ENCODE results near the gene ARHGEF6.

The ARHGEF6 gene

GRCh38 chrX:136623396-136623795, 157.3 kb downstream of the ARHGEF6 start:
- Histone ChIP-seq H2BK15ac (ENCODE audit: low read depth, poor library complexity, severe bottlenecking) (no peak overlapping the region), H3K4me3 (ENCODE audit: insufficient read depth in 1 of 2, low read depth in 1 of 2, low read length in 2 of 2) (no peak overlapping the region), H3K36me3 (ENCODE audit: control insufficient read depth in 1 of 2, insufficient read depth in 2 of 2, low read depth in 1 of 2, low read length in 2 of 2) (no peaks in the 10 kb centered on the region), H2BK12ac (ENCODE audit: low read length in 2 of 2) (no peak overlapping the region), H3K23ac (ENCODE audit: low read length in 2 of 2) (no peak overlapping the region), H3K14ac (ENCODE audit: low read length in 2 of 2) (no peak overlapping the region), H2AFZ (ENCODE audit: low read depth, low read length) (no peak overlapping the region), H3K9ac (ENCODE audit: low read length) (no peak overlapping the region), H2AK5ac (ENCODE audit: low read length, severe bottlenecking) (no peak overlapping the region), H3K79me1 (replicated peaks; ENCODE audit: low read length, poor library complexity, severe bottlenecking) (no peaks in the 10 kb centered on the region), H2BK120ac (ENCODE audit: low read depth, low read length) (no peak overlapping the region), H3K27me3 (ENCODE audit: control insufficient read depth in 1 of 2, insufficient read depth in 1 of 2, low read length in 2 of 2) (peaks cover 0 to 14% of the 10 kb centered on the region in 2 experiments), H3K9me3 (ENCODE audit: control insufficient read depth, low read length) (no peaks in the 10 kb centered on the region), H4K8ac (ENCODE audit: low read length) (no peak overlapping the region), H3K4ac (ENCODE audit: low read depth in 1 of 2, low read length in 2 of 2) (no peak overlapping the region), H4K91ac (ENCODE audit: low read length) (no peak overlapping the region), H3K27ac (ENCODE audit: low read length, poor library complexity, severe bottlenecking) (no peak overlapping the region), H3K18ac (ENCODE audit: low read depth in 1 of 2, low read length in 2 of 2) (no peak overlapping the region), H2BK5ac (ENCODE audit: low read depth, low read length, poor library complexity, severe bottlenecking) (no peak overlapping the region), H3K4me2 (ENCODE audit: low read length, poor library complexity, severe bottlenecking) (no peak overlapping the region), H3K4me1 (ENCODE audit: control insufficient read depth, insufficient read depth, low read depth, low read length) (no peaks in the 10 kb centered on the region)
- no CpG with 5 or more reads among the region's 1 CpG for WGBS
- no peak for DNase-seq

- H2BK15ac ChIP-seq (ENCODE audit: low read depth, poor library complexity, severe bottlenecking), result no peak overlapping the region
- no peak overlapping the region for H3K27ac ChIP-seq (ENCODE audit: low read length, poor library complexity, severe bottlenecking)
- H4K8ac ChIP-seq (ENCODE audit: low read length), result no peak overlapping the region
- no peak overlapping the region for H3K9ac ChIP-seq (ENCODE audit: low read length)
- H3K4me2 ChIP-seq (ENCODE audit: low read length, poor library complexity, severe bottlenecking), result no peak overlapping the region
- DNase-seq, result no peak
- no peaks in the 10 kb centered on the region for H3K4me1 ChIP-seq (ENCODE audit: control insufficient read depth, insufficient read depth, low read depth, low read length)
- no CpG with 5 or more reads among the region's 4 CpGs for WGBS
- no peak overlapping the region for H4K91ac ChIP-seq (ENCODE audit: low read length)
- no peak overlapping the region for H2AK5ac ChIP-seq (ENCODE audit: low read length, severe bottlenecking)
- no peak overlapping the region for H2BK12ac ChIP-seq (ENCODE audit: low read length in 2 of 2)
- no peaks in the 10 kb centered on the region for H3K36me3 ChIP-seq (ENCODE audit: control insufficient read depth in 1 of 2, insufficient read depth in 2 of 2, low read depth in 1 of 2, low read length in 2 of 2)
- H2BK5ac ChIP-seq (ENCODE audit: low read depth, low read length, poor library complexity, severe bottlenecking), result no peak overlapping the region
- H3K23ac ChIP-seq (ENCODE audit: low read length in 2 of 2), result no peak overlapping the region
- H3K27me3 ChIP-seq (ENCODE audit: control insufficient read depth in 1 of 2, insufficient read depth in 1 of 2, low read length in 2 of 2), result peaks cover 0 to 14% of the 10 kb centered on the region in 2 experiments
- H2BK120ac ChIP-seq (ENCODE audit: low read depth, low read length), result no peak overlapping the region
- no peak overlapping the region for H2AFZ ChIP-seq (ENCODE audit: low read depth, low read length)
- no peak overlapping the region for H3K4me3 ChIP-seq (ENCODE audit: insufficient read depth in 1 of 2, low read depth in 1 of 2, low read length in 2 of 2)
- no peaks in the 10 kb centered on the region for H3K79me1 ChIP-seq (replicated peaks; ENCODE audit: low read length, poor library complexity, severe bottlenecking)
- no peak overlapping the region for H3K14ac ChIP-seq (ENCODE audit: low read length in 2 of 2)
- no peaks in the 10 kb centered on the region for H3K9me3 ChIP-seq (ENCODE audit: control insufficient read depth, low read length)
- no peak overlapping the region for H3K4ac ChIP-seq (ENCODE audit: low read depth in 1 of 2, low read length in 2 of 2)
- H3K18ac ChIP-seq (ENCODE audit: low read depth in 1 of 2, low read length in 2 of 2), result no peak overlapping the region
These were observed 158.2 kb downstream of the ARHGEF6 start for GRCh38 chrX:136622568-136622967.

GRCh38 chrX:136620780-136621179, 160.0 kb downstream of the ARHGEF6 start:
- Histone ChIP-seq H3K9me3 (ENCODE audit: control insufficient read depth, low read length) (no peaks in the 10 kb centered on the region), H2AK5ac (ENCODE audit: low read length, severe bottlenecking) (no peak overlapping the region), H2AFZ (ENCODE audit: low read depth, low read length) (no peak overlapping the region), H3K14ac (ENCODE audit: low read length in 2 of 2) (no peak overlapping the region), H3K4ac (ENCODE audit: low read depth in 1 of 2, low read length in 2 of 2) (no peak overlapping the region), H2BK12ac (ENCODE audit: low read length in 2 of 2) (no peak overlapping the region), H4K8ac (ENCODE audit: low read length) (no peak overlapping the region), H3K36me3 (ENCODE audit: control insufficient read depth in 1 of 2, insufficient read depth in 2 of 2, low read depth in 1 of 2, low read length in 2 of 2) (no peaks in the 10 kb centered on the region), H3K79me1 (replicated peaks; ENCODE audit: low read length, poor library complexity, severe bottlenecking) (no peaks in the 10 kb centered on the region), H3K23ac (ENCODE audit: low read length in 2 of 2) (no peak overlapping the region), H3K4me1 (ENCODE audit: control insufficient read depth, insufficient read depth, low read depth, low read length) (no peaks in the 10 kb centered on the region), H3K27ac (ENCODE audit: low read length, poor library complexity, severe bottlenecking) (no peak overlapping the region), H3K27me3 (ENCODE audit: control insufficient read depth in 1 of 2, insufficient read depth in 1 of 2, low read length in 2 of 2) (peaks cover 0 to 9% of the 10 kb centered on the region in 2 experiments), H2BK5ac (ENCODE audit: low read depth, low read length, poor library complexity, severe bottlenecking) (no peak overlapping the region), H3K9ac (ENCODE audit: low read length) (no peak overlapping the region), H3K18ac (ENCODE audit: low read depth in 1 of 2, low read length in 2 of 2) (no peak overlapping the region), H2BK120ac (ENCODE audit: low read depth, low read length) (no peak overlapping the region), H3K4me3 (ENCODE audit: insufficient read depth in 1 of 2, low read depth in 1 of 2, low read length in 2 of 2) (no peak overlapping the region), H4K91ac (ENCODE audit: low read length) (no peak overlapping the region), H2BK15ac (ENCODE audit: low read depth, poor library complexity, severe bottlenecking) (no peak overlapping the region), H3K4me2 (ENCODE audit: low read length, poor library complexity, severe bottlenecking) (no peak overlapping the region)
- no peak for DNase-seq

- Histone ChIP-seq H3K9ac (ENCODE audit: low read length) (no peak overlapping the region), H2AFZ (ENCODE audit: low read depth, low read length) (no peak overlapping the region), H2BK15ac (ENCODE audit: low read depth, poor library complexity, severe bottlenecking) (no peak overlapping the region), H3K36me3 (ENCODE audit: control insufficient read depth in 1 of 2, insufficient read depth in 2 of 2, low read depth in 1 of 2, low read length in 2 of 2) (no peaks in the 10 kb centered on the region), H3K79me1 (replicated peaks; ENCODE audit: low read length, poor library complexity, severe bottlenecking) (no peaks in the 10 kb centered on the region), H2AK5ac (ENCODE audit: low read length, severe bottlenecking) (no peak overlapping the region), H3K27me3 (ENCODE audit: control insufficient read depth in 1 of 2, insufficient read depth in 1 of 2, low read length in 2 of 2) (peaks cover 0 to 9% of the 10 kb centered on the region in 2 experiments), H4K91ac (ENCODE audit: low read length) (no peak overlapping the region), H3K9me3 (ENCODE audit: control insufficient read depth, low read length) (no peaks in the 10 kb centered on the region), H3K23ac (ENCODE audit: low read length in 2 of 2) (no peak overlapping the region), H3K27ac (ENCODE audit: low read length, poor library complexity, severe bottlenecking) (no peak overlapping the region), H3K4me2 (ENCODE audit: low read length, poor library complexity, severe bottlenecking) (no peak overlapping the region), H3K18ac (ENCODE audit: low read depth in 1 of 2, low read length in 2 of 2) (no peak overlapping the region), H2BK12ac (ENCODE audit: low read length in 2 of 2) (no peak overlapping the region), H3K14ac (ENCODE audit: low read length in 2 of 2) (no peak overlapping the region), H4K8ac (ENCODE audit: low read length) (no peak overlapping the region), H2BK5ac (ENCODE audit: low read depth, low read length, poor library complexity, severe bottlenecking) (no peak overlapping the region), H3K4ac (ENCODE audit: low read depth in 1 of 2, low read length in 2 of 2) (no peak overlapping the region), H3K4me1 (ENCODE audit: control insufficient read depth, insufficient read depth, low read depth, low read length) (no peaks in the 10 kb centered on the region), H3K4me3 (ENCODE audit: insufficient read depth in 1 of 2, low read depth in 1 of 2, low read length in 2 of 2) (no peak overlapping the region), H2BK120ac (ENCODE audit: low read depth, low read length) (no peak overlapping the region)
- 90% methylated on average over 4 of the region's 14 CpGs for WGBS
- no peak for DNase-seq
These were observed 160.7 kb downstream of the ARHGEF6 start for GRCh38 chrX:136619899-136620505.

Data from mesenchymal stem cell (in vitro differentiated cells and primary cell).